HepG2 (cell line): ENCODE data around the gene OR8D1. TPM values are rescaled to one million over a fixed set of nuclear protein-coding genes. Genes with fewer than 3 reads are reported as not detected.

Experiments
- ATAC-seq: fragments of 200-7000 bp; cut with Tn5 transposase; 3 replicates; pipeline ENCODE4 v1.9.1; 2020; ENCODE audit warnings: mild to moderate bottlenecking, moderate library complexity
- BruUV-seq: library from RNA; stranded (reverse); fragments of 400-500 nt; replicated peaks from 2 replicates; lab custom pipeline; 2021; lab: Mats Ljungman, UMichigan
- CTCF ChIA-PET: fragments of 300-600 bp; formaldehyde crosslinking; extraction: SDS; loops from one replicate; lab custom pipeline; 2021; ENCODE audit warnings: low total read pairs, inconsistent platforms, low intra/inter-chr PET ratio; lab: Yijun Ruan, JAX
- POLR2A ChIA-PET: fragments of 350-600 bp; sonication (Branson Sonifier 250); formaldehyde crosslinking; loops from one replicate; lab custom pipeline; 2020; ENCODE audit warnings: antibody characterized with exemption, inconsistent platforms; lab: Yijun Ruan, JAX
- DNase-seq: peaks from one replicate; pipeline ENCODE4 v3.0.0-alpha.2; 2015; ENCODE audit warnings: low spot score
- FAIRE-seq: peaks from 3 replicates; lab custom pipeline; 2011; peaks lifted over from hg19 to GRCh38; lab: Jason Lieb, UNC
- H2AFZ ChIP-seq: one replicate; pipeline ENCODE4 v1.6.1; 2011; ENCODE audit warnings: low read length, inconsistent platforms
- H3K27ac ChIP-seq: fragments of 300-600 bp; 3 replicates; pipeline ENCODE4 v1.8.0; 2011; ENCODE audit warnings: mixed run types, mild to moderate bottlenecking, mixed read lengths, low read length, inconsistent platforms; ENCODE audit not compliant: insufficient read depth; ENCODE audit errors: extremely low read length
- H3K27me3 ChIP-seq, 2 experiments: fragments of 200-600 bp in 1 of 2; 2 replicates in 1 of 2; 3 replicates in 1 of 2; pipeline versions ENCODE4 v1.6.0 to v1.8.0; 2011; ENCODE audit warnings: low read length in 2 of 2, mild to moderate bottlenecking in 2 of 2, moderate library complexity in 2 of 2, inconsistent platforms in 1 of 2; ENCODE audit not compliant: insufficient read depth in 2 of 2, control insufficient read depth in 1 of 2
- H3K36me3 ChIP-seq, 2 experiments: fragments of 200-600 bp in 1 of 2; replicated peaks in 1 of 2; 2 replicates in 1 of 2; 3 replicates in 1 of 2; pipeline versions ENCODE4 v1.5.1 to v1.8.0; 2011; ENCODE audit warnings: low read length in 2 of 2, inconsistent platforms in 1 of 2; ENCODE audit not compliant: insufficient read depth in 2 of 2, control insufficient read depth in 1 of 2
- H3K4me1 ChIP-seq: 2 replicates; pipeline ENCODE4 v1.5.1; 2012; ENCODE audit warnings: low read length, inconsistent platforms; ENCODE audit not compliant: insufficient read depth
- H3K4me2 ChIP-seq: 2 replicates; pipeline ENCODE4 v1.6.0; 2011; ENCODE audit warnings: low read depth, low read length, inconsistent platforms
- H3K4me3 ChIP-seq, 3 experiments: fragments of 200-600 bp in 1 of 3; sonication (generic), shearing (Covaris generic) in 1 of 3; replicated peaks in 1 of 3; 2 replicates each; pipeline ENCODE4 v1.5.1; 2011 to 2016; ENCODE audit warnings: low read length in 3 of 3, inconsistent platforms in 2 of 3, low read depth in 2 of 3, mild to moderate bottlenecking in 2 of 3, control low read depth in 1 of 3, mixed read lengths in 1 of 3; ENCODE audit not compliant: insufficient read depth in 1 of 3
- H3K79me2 ChIP-seq: one replicate; pipeline ENCODE4 v1.6.1; 2011; ENCODE audit warnings: low read length, inconsistent platforms; ENCODE audit not compliant: insufficient read depth
- H3K9ac ChIP-seq: 2 replicates; pipeline ENCODE4 v1.6.0; 2011; ENCODE audit warnings: mild to moderate bottlenecking, low read depth, low read length, inconsistent platforms; ENCODE audit not compliant: insufficient read depth
- H3K9me3 ChIP-seq: 2 replicates; pipeline ENCODE4 v1.5.1; 2012; ENCODE audit warnings: mild to moderate bottlenecking, low read length
- H4K20me1 ChIP-seq: 2 replicates; pipeline ENCODE4 v1.6.0; 2011; ENCODE audit warnings: inconsistent platforms, mild to moderate bottlenecking, low read length, moderate library complexity; ENCODE audit not compliant: insufficient read depth
- GABPB1 ChIP-seq: IDR thresholded peaks from 2 replicates; pipeline ENCODE4 v1.6.1; 2016; ENCODE audit warnings: mild to moderate bottlenecking, missing genetic modification reagents, moderate library complexity, missing compliant biosample characterization
- KLF6 ChIP-seq: IDR thresholded peaks from 2 replicates; pipeline ENCODE4 v1.8.0; 2016; ENCODE audit warnings: missing biosample characterization, missing genetic modification reagents
- MEIS1 ChIP-seq: sonication (generic); formaldehyde crosslinking; IDR thresholded peaks from 2 replicates; pipeline ENCODE4 v1.9.0; 2021; ENCODE audit warnings: mild to moderate bottlenecking, missing genetic modification reagents, moderate library complexity, borderline replicate concordance
- RARA ChIP-seq: IDR thresholded peaks from 2 replicates; pipeline ENCODE4 v1.6.1; 2016; ENCODE audit warnings: missing genetic modification reagents, missing compliant biosample characterization
- RBAK ChIP-seq: sonication (generic); formaldehyde crosslinking; IDR thresholded peaks from 2 replicates; pipeline ENCODE4 v1.5.1; 2020; ENCODE audit warnings: mild to moderate bottlenecking, missing genetic modification reagents
- SRF ChIP-seq: IDR thresholded peaks from 2 replicates; pipeline ENCODE4 v1.6.1; 2011; ENCODE audit warnings: mild to moderate bottlenecking, low read depth, low read length, moderate library complexity
- ZNF260 ChIP-seq: sonication (generic); formaldehyde crosslinking; IDR thresholded peaks from 2 replicates; pipeline ENCODE4 v1.4.0; 2020; ENCODE audit warnings: missing genetic modification reagents, low read depth, mild to moderate bottlenecking, borderline replicate concordance
- ZNF431 ChIP-seq: sonication (generic); formaldehyde crosslinking; IDR thresholded peaks from 2 replicates; pipeline ENCODE4 v1.9.0; 2022; ENCODE audit warnings: missing genetic modification reagents, low read depth, mild to moderate bottlenecking, borderline replicate concordance
- ZNF510 ChIP-seq: sonication (generic); formaldehyde crosslinking; IDR thresholded peaks from 2 replicates; pipeline ENCODE4 v1.4.0; 2020; ENCODE audit warnings: low read depth, mild to moderate bottlenecking, missing genetic modification reagents
- ZNF605 ChIP-seq: sonication (generic); formaldehyde crosslinking; IDR thresholded peaks from 2 replicates; pipeline ENCODE4 v1.8.0; 2022; ENCODE audit warnings: mild to moderate bottlenecking, missing genetic modification reagents
- ZSCAN29 ChIP-seq: sonication (generic); formaldehyde crosslinking; conservative IDR thresholded peaks from 2 replicates; pipeline ENCODE4 v1.4.0; 2020; ENCODE audit warnings: mild to moderate bottlenecking, missing genetic modification reagents
- WGBS: methylation state at CpG from one replicate; pipeline ENCODE4 v1.1.6; 2017; ENCODE audit warnings: low lambda C conversion rate; 5-methylcytosine and 5-hydroxymethylcytosine counted together
- in situ Hi-C: cut with HindIII; loops from 2 replicates; pipeline ENCODE4 v1.10.0; 2017; ENCODE audit warnings: low pct_unique_long_range_greater_than_20kb; ENCODE audit not compliant: extremely low pct_ligation_motif_present
- intact Hi-C: fragments of 100-400 bp; cut with micrococcal nuclease; formaldehyde crosslinking; loops from one replicate; pipeline ENCODE4 v1.10.0; 2022; ENCODE audit not compliant: unreplicated experiment
- polyA plus RNA-seq, 8 experiments: library from polyadenylated mRNA; depleted of rRNA in 3 of 8; stranded (reverse) in 7 of 8; unstranded in 1 of 8; fragments of >200 nt; fragmentation: Illumina TruSeq in 4 of 8; extraction: Trizol in 4 of 8; gene quantifications; 2 replicates each; pipeline versions ENCODE4 v1.2.1 to v1.2.3, GENCODE V29; 2011 to 2016; ENCODE audit warnings: low read depth in 4 of 8, missing spikeins in 1 of 8, mixed read lengths in 1 of 8; ENCODE audit not compliant: insufficient read depth in 1 of 8
- total RNA-seq, 5 experiments: library from RNA; depleted of rRNA; stranded (reverse); fragments of >200 nt; fragmentation: Illumina TruSeq; extraction: Trizol; gene quantifications; 2 replicates each; pipeline ENCODE4 v1.2.3, GENCODE V29; 2016; ENCODE audit warnings: low read depth in 1 of 5
- TF ChIP-seq, protein P1 (sequence below): sonication (generic); formaldehyde crosslinking; IDR thresholded peaks from 2 replicates; pipeline ENCODE4 v1.5.0; 2020; ENCODE audit warnings: missing genetic modification reagents, mild to moderate bottlenecking, borderline replicate concordance
- TF ChIP-seq, protein P2 (sequence below): sonication (generic); formaldehyde crosslinking; IDR thresholded peaks from 2 replicates; pipeline ENCODE4 v1.5.0; 2020; ENCODE audit warnings: mild to moderate bottlenecking, missing genetic modification reagents

OR8D1 gene
- total and polyA plus RNA-seq, 2 of the 13 experiments (the other 11 are each of a cell fraction or from before 2014, with no cell fraction given): not detected

DNA sequence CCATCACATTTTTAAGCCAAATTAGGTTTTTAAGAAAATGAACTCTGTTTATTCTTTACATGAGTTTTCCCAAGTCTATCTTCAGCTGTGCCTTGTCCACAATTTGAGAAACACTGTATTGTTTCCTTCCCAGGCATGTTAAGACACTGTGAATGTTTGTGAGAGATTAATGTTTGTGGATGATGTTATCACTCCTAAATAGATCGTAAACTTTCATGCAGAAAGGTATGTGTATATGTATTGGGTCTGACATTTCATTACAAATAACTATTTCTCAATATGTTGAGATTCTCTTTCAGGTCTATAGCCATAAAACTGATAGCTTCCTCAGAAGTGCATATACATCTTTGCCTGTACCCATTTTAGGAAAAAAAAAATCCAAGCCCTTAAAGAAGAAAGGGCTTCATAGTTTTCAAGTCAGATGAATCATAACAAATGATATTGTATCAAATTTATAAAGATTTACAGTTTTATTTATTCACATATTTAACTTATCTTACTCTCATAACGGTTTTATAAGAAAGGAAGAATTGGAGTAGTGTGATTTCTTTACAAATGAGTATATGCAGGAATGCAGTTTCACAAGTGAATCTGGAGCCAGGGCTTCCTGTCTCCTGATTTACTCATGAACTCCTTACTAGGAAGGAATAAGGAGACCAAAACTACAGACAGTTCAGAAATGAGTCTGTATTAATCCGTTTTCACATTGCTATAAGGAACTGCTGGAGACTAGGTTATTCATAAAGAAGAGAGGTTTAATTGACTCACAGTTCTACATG lies 11.2 kb downstream of the OR8D1 start:
- Histone ChIP-seq H3K4me3 (no peak overlapping the region), H3K9me3 (no peaks in the 10 kb centered on the region), H3K9ac (no peak overlapping the region), H3K27ac (no peak overlapping the region), H3K4me2 (no peak overlapping the region), H3K79me2 (no peaks in the 10 kb centered on the region), H4K20me1 (no peaks in the 10 kb centered on the region), H3K27me3 (no peaks in the 10 kb centered on the region), H3K4me1 (no peaks in the 10 kb centered on the region), H2AFZ (no peak overlapping the region), H3K36me3 (no peaks in the 10 kb centered on the region)
- TF ChIP-seq ZNF605 (CRISPR knock-in tag): no peak
- no peak for TF ChIP-seq RBAK (CRISPR knock-in tag)
- TF ChIP-seq RARA (CRISPR knock-in tag): no peak
- TF ChIP-seq, protein P1, sequence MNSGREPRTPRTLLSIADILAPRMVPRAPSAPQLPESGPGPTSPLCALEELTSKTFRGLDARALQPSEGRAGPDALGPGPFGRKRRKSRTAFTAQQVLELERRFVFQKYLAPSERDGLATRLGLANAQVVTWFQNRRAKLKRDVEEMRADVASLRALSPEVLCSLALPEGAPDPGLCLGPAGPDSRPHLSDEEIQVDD: no peak
- TF ChIP-seq, protein P2, sequence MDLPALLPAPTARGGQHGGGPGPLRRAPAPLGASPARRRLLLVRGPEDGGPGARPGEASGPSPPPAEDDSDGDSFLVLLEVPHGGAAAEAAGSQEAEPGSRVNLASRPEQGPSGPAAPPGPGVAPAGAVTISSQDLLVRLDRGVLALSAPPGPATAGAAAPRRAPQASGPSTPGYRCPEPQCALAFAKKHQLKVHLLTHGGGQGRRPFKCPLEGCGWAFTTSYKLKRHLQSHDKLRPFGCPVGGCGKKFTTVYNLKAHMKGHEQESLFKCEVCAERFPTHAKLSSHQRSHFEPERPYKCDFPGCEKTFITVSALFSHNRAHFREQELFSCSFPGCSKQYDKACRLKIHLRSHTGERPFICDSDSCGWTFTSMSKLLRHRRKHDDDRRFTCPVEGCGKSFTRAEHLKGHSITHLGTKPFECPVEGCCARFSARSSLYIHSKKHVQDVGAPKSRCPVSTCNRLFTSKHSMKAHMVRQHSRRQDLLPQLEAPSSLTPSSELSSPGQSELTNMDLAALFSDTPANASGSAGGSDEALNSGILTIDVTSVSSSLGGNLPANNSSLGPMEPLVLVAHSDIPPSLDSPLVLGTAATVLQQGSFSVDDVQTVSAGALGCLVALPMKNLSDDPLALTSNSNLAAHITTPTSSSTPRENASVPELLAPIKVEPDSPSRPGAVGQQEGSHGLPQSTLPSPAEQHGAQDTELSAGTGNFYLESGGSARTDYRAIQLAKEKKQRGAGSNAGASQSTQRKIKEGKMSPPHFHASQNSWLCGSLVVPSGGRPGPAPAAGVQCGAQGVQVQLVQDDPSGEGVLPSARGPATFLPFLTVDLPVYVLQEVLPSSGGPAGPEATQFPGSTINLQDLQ (CRISPR knock-in tag): no peak
- no peak for TF ChIP-seq ZNF510
- no peak for TF ChIP-seq SRF
- TF ChIP-seq GABPB1: no peak
- no peak for TF ChIP-seq ZNF260 (CRISPR knock-in tag)
- no peak for TF ChIP-seq MEIS1 (CRISPR knock-in tag)
- TF ChIP-seq KLF6 (CRISPR knock-in tag): no peak
- no peak for TF ChIP-seq ZSCAN29
- TF ChIP-seq ZNF431 (CRISPR knock-in tag): no peak
- no TSS peak for BruUV-seq
- ATAC-seq (no peak), FAIRE-seq (no peak), DNase-seq (no peak)
- WGBS: 0% methylated on average over 3 of the region's 3 CpGs
- ChIA-PET POLR2A (no interaction called here), CTCF (no interaction called here)
- in situ Hi-C loops: no loop called here
- intact Hi-C loops: no loop called here
